CD14-positive monocyte (primary cell): ENCODE measurements around the gene GPANK1. TPM values are rescaled to one million over a fixed set of nuclear protein-coding genes. Genes with fewer than 3 reads are reported as not detected.

Experiments
- DNase-seq, 3 donors: peaks; one replicate each; pipeline ENCODE4 v3.0.0-alpha.2; 2011 to 2022
- H2AFZ ChIP-seq: 2 replicates; pipeline ENCODE4 v1.6.0; 2012; ENCODE audit warnings: mild to moderate bottlenecking, low read depth, low read length, inconsistent platforms; ENCODE audit not compliant: insufficient read depth, poor library complexity, severe bottlenecking
- H3K27ac ChIP-seq, 2 donors: 1 replicate in 1 of 2; 2 replicates in 1 of 2; pipeline ENCODE4 v1.5.1; 2012 to 2013; ENCODE audit warnings: low read length in 2 of 2, control low read depth in 1 of 2, inconsistent platforms in 1 of 2, low read depth in 1 of 2, mild to moderate bottlenecking in 1 of 2
- H3K27me3 ChIP-seq, 2 donors: one replicate each; pipeline versions ENCODE4 v1.6.0 to v1.6.1; 2011 to 2013; ENCODE audit warnings: low read length in 2 of 2; ENCODE audit not compliant: control insufficient read depth in 2 of 2, insufficient read depth in 2 of 2
- H3K36me3 ChIP-seq, 2 donors: replicated peaks in 1 of 2; 1 replicate in 1 of 2; 2 replicates in 1 of 2; pipeline versions ENCODE4 v1.5.1 to v1.6.1; 2012 to 2013; ENCODE audit warnings: low read length in 2 of 2, control low read depth in 1 of 2, inconsistent platforms in 1 of 2, mild to moderate bottlenecking in 1 of 2; ENCODE audit not compliant: insufficient read depth in 2 of 2, control insufficient read depth in 1 of 2
- H3K4me1 ChIP-seq, 2 donors: 1 replicate in 1 of 2; 2 replicates in 1 of 2; pipeline versions ENCODE4 v1.5.1 to v1.6.1; 2012 to 2013; ENCODE audit warnings: low read length in 2 of 2, control low read depth in 1 of 2, inconsistent platforms in 1 of 2, mild to moderate bottlenecking in 1 of 2, moderate library complexity in 1 of 2; ENCODE audit not compliant: insufficient read depth in 2 of 2, control insufficient read depth in 1 of 2
- H3K4me2 ChIP-seq: replicated peaks from 2 replicates; pipeline ENCODE3; 2012; ENCODE audit warnings: low read length, moderate library complexity, mild to moderate bottlenecking; ENCODE audit not compliant: poor library complexity, severe bottlenecking; ENCODE audit errors: extremely low read depth
- H3K4me3 ChIP-seq, 3 experiments: fragments of 200-600 bp in 1 of 3; sonication (generic) in 1 of 3; replicated peaks in 1 of 3; 1 replicate in 2 of 3; 2 replicates in 1 of 3; pipeline ENCODE4 v1.5.1; 2011 to 2013; ENCODE audit warnings: low read length in 3 of 3, mild to moderate bottlenecking in 3 of 3, control low read depth in 2 of 3, low read depth in 2 of 3, inconsistent platforms in 1 of 3, moderate library complexity in 1 of 3
- H3K79me2 ChIP-seq: 2 replicates; pipeline ENCODE4 v1.6.0; 2012; ENCODE audit warnings: mild to moderate bottlenecking, control low read depth, inconsistent platforms, low read length, moderate library complexity; ENCODE audit not compliant: insufficient read depth
- H3K9ac ChIP-seq: 2 replicates; pipeline ENCODE4 v1.6.0; 2017; ENCODE audit warnings: low read length, mild to moderate bottlenecking; ENCODE audit not compliant: insufficient read depth, poor library complexity, severe bottlenecking
- H3K9me3 ChIP-seq, 2 donors: replicated peaks in 1 of 2; 1 replicate in 1 of 2; 2 replicates in 1 of 2; pipeline versions ENCODE4 v1.5.1 to v1.6.1; 2012 to 2013; ENCODE audit warnings: low read length in 2 of 2, control low read depth in 1 of 2; ENCODE audit not compliant: control insufficient read depth in 1 of 2, insufficient read depth in 1 of 2
- H4K20me1 ChIP-seq: 2 replicates; pipeline ENCODE4 v1.6.0; 2012; ENCODE audit warnings: mild to moderate bottlenecking, low read length, control low read depth, moderate library complexity; ENCODE audit not compliant: insufficient read depth
- H3K27ac Mint-ChIP-seq, 7 donors: one replicate each; pipeline ENCODE4 v1.8.0; 2020; ENCODE audit warnings: mild to moderate bottlenecking in 7 of 7, mixed read lengths in 7 of 7, moderate library complexity in 6 of 7, inconsistent platforms in 2 of 7
- H3K27me3 Mint-ChIP-seq, 3 donors: one replicate each; pipeline ENCODE4 v1.8.0; 2021 to 2022; ENCODE audit warnings: low read depth in 3 of 3, mild to moderate bottlenecking in 3 of 3, mixed read lengths in 3 of 3, moderate library complexity in 3 of 3, inconsistent platforms in 1 of 3
- H3K36me3 Mint-ChIP-seq, 2 donors: one replicate each; pipeline ENCODE4 v1.8.0; 2020; ENCODE audit warnings: mixed read lengths in 2 of 2, inconsistent platforms in 1 of 2, mild to moderate bottlenecking in 1 of 2
- H3K4me1 Mint-ChIP-seq: one replicate; pipeline ENCODE4 v1.8.0; 2020; ENCODE audit warnings: mild to moderate bottlenecking, mixed read lengths
- H3K4me3 Mint-ChIP-seq, 2 donors: one replicate each; pipeline ENCODE4 v1.8.0; 2020; ENCODE audit warnings: mild to moderate bottlenecking in 2 of 2, mixed read lengths in 2 of 2, moderate library complexity in 1 of 2
- H3K9me3 Mint-ChIP-seq, 7 donors: one replicate each; pipeline ENCODE4 v1.8.0; 2020 to 2022; ENCODE audit warnings: mixed read lengths in 7 of 7, mild to moderate bottlenecking in 6 of 7, moderate library complexity in 6 of 7, inconsistent platforms in 2 of 7
- WGBS: methylation state at CpG from one replicate; pipeline ENCODE4 v1.1.5; 2013; ENCODE audit warnings: missing lambda C conversion rate; ENCODE audit not compliant: insufficient coverage; 5-methylcytosine and 5-hydroxymethylcytosine counted together
- intact Hi-C, 2 donors: fragments of 100-400 bp; cut with micrococcal nuclease; formaldehyde crosslinking; loops; one replicate each; pipeline versions ENCODE4 v1.15.0 to v1.15.1; 2023
- polyA plus RNA-seq, 3 donors: library from polyadenylated mRNA; depleted of rRNA in 1 of 3; unstranded in 2 of 3; stranded (reverse) in 1 of 3; fragments of 300-500 nt in 2 of 3; fragments of >200 nt in 1 of 3; fragmentation: Illumina TruSeq in 2 of 3; gene quantifications; 1 replicate in 2 of 3; 2 replicates in 1 of 3; pipeline ENCODE4 v1.2.3, GENCODE V29; 2012 to 2021
- TF ChIP-seq, protein P1 (sequence below): fragments of 200-600 bp; IDR thresholded peaks from one replicate; pipeline ENCODE4 v1.8.0; 2022; ENCODE audit warnings: antibody characterized with exemption, mild to moderate bottlenecking

The GPANK1 gene
- polyA plus RNA-seq, 3 donors, result 10.8 to 13.9 (median 12.0) TPM

DNA sequence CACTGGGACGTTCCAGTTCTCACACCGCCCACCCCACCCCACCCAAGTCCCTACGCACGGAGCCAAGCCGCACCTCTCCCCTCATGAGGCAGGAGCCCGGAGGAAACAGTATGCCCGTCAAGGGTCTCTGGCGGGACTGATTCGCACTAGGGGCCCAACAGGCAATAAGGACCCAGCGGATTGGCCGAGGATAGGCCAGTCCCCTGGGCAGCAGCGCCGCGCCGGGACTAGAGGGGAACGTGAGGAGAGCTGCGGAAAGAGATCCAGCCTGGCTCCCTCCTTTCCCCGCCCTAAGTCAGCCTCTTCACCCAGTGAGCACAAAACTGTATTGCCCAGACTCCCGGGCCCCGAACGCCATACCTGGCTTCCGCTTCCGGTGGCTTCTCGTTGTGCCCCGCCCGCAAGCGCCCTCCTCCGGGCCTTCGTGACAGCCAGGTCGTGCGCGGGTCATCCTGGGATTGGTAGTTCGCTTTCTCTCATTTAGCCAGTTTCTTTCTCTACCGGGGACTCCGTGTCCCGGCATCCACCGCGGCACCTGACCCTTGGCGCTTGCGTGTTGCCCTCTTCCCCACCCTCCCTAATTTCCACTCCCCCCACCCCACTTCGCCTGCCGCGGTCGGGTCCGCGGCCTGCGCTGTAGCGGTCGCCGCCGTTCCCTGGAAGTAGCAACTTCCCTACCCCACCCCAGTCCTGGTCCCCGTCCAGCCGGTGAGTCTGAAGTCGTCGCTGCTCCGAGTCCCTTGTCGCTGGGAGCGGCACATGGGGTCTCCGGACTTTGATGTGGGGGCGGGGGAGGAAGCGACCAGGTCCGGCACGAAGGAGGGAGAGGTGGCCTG is 922 bp upstream of the GPANK1 start, which contains the start of gene CSNK2B:
CSNK2B (plus strand) TSS at position 580 of the 836 bp plus-strand sequence. CDS start 752 bp downstream, outside the sequence.
- Mint-ChIP-seq H3K27ac (peak within 1 kb of the TSS; percentile 96 to 98 (median 98)), H3K4me3 (peak within 1 kb of the TSS; percentile 93 to 98), H3K36me3 (peaks cover 59 to 75% of the 10 kb centered on the region in 2 donors), H3K9me3 (no peaks in the 10 kb centered on the region), H3K4me1 (peaks cover 53% of the 10 kb centered on the region), H3K27me3 (peaks cover 0 to 1% (median 0%) of the 10 kb centered on the region in 3 donors)
- peak within 1 kb of the TSS; percentile 81 for H2AFZ ChIP-seq
- peaks cover 6% of the 10 kb centered on the region for H4K20me1 ChIP-seq
- H3K36me3 ChIP-seq, result peaks cover 44 to 62% of the 10 kb centered on the region in 2 donors
- intact Hi-C loops, result loop anchor here (1.0 to 5.0 kb wide), 6 partner anchors 13 to 292 kb away; partner anchors contain the start of genes BAG6 (in 2 of the 2), ABHD16A (in 1 of the 2), CLIC1 (in 1 of the 2) and DDX39B (in 1 of the 2)
- peaks cover 48 to 60% of the 10 kb centered on the region in 2 donors for H3K4me1 ChIP-seq
- H3K9ac ChIP-seq, result peak within 1 kb of the TSS; percentile 88
- H3K4me3 ChIP-seq, result peak within 1 kb of the TSS; percentile 87 to 94 (median 90)
- peak; percentile 96 to 97 (median 96) for DNase-seq
- WGBS, result under 1% methylated on average over 33 of the region's 63 CpGs
- peaks cover 72% of the 10 kb centered on the region for H3K79me2 ChIP-seq
- peak within 1 kb of the TSS; percentile 97 for H3K4me2 ChIP-seq
- TF ChIP-seq, protein P1, sequence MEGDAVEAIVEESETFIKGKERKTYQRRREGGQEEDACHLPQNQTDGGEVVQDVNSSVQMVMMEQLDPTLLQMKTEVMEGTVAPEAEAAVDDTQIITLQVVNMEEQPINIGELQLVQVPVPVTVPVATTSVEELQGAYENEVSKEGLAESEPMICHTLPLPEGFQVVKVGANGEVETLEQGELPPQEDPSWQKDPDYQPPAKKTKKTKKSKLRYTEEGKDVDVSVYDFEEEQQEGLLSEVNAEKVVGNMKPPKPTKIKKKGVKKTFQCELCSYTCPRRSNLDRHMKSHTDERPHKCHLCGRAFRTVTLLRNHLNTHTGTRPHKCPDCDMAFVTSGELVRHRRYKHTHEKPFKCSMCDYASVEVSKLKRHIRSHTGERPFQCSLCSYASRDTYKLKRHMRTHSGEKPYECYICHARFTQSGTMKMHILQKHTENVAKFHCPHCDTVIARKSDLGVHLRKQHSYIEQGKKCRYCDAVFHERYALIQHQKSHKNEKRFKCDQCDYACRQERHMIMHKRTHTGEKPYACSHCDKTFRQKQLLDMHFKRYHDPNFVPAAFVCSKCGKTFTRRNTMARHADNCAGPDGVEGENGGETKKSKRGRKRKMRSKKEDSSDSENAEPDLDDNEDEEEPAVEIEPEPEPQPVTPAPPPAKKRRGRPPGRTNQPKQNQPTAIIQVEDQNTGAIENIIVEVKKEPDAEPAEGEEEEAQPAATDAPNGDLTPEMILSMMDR, result no peak
- H3K9me3 ChIP-seq, result no peaks in the 10 kb centered on the region
- no peaks in the 10 kb centered on the region for H3K27me3 ChIP-seq
- peak within 1 kb of the TSS; percentile 93 to 95 for H3K27ac ChIP-seq

DNA sequence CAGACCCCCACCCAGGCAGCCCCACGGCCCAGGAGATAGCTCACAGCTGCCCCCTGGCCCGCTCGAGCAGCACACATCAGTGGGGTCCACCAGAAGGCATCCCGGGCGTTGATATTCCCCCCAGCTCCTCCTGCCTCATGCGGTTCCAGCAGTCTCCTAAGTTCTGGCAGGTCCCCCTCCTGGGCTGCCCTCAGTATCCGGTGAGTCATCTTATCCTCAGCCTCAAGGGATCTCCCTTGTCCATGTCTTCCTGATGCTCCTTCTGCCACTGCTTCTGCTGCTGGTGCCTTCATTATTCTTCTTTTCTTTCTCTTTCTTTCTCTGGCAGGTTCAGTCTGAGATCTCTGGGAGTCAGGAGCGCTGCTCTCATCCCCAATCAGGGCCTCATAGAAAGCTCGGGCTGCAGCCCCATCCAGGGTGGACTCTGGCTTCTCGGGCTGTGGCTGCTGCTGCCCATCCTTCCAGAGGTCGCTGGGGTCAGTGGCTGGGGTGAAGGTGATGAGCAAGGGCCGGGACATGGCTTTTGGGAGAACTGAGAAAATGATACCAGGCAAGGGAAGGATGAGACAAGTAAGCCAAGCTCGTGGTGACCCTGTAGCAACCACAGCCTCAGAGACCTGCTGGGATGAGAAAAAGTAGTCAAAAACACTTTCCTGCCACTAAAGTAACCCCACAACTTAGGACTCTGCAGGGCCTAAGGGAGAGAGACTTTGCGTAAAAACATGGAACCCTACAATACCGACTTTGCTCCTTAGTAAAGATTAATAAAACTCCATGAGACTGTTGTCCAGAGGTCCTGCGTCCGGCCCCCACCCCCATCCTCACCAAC is 622 bp downstream of the GPANK1 start:
- H3K27ac Mint-ChIP-seq, result peak overlapping the region; percentile 96 to 98 (median 98)
- no peaks in the 10 kb centered on the region for H3K27me3 ChIP-seq
- H3K4me1 Mint-ChIP-seq, result peaks cover 63% of the 10 kb centered on the region
- H3K4me1 ChIP-seq, result peaks cover 59 to 73% of the 10 kb centered on the region in 2 donors
- no peaks in the 10 kb centered on the region for H3K9me3 ChIP-seq
- peaks cover 28 to 47% of the 10 kb centered on the region in 2 donors for H3K36me3 ChIP-seq
- H3K36me3 Mint-ChIP-seq, result peaks cover 43 to 60% of the 10 kb centered on the region in 2 donors
- H3K9me3 Mint-ChIP-seq, result no peaks in the 10 kb centered on the region
- peak overlapping the region; percentile 93 to 95 for H3K27ac ChIP-seq
- DNase-seq, result peak in 2 of 3 donors; percentile 14 to 67
- peaks cover 0 to 1% (median 0%) of the 10 kb centered on the region in 3 donors for H3K27me3 Mint-ChIP-seq
- peak overlapping the region; percentile 97 for H3K4me2 ChIP-seq
- TF ChIP-seq, protein P1, result no peak
- H3K4me3 Mint-ChIP-seq, result peak overlapping the region; percentile 93 to 98
- H3K79me2 ChIP-seq, result peaks cover 81% of the 10 kb centered on the region
- H2AFZ ChIP-seq, result peak overlapping the region; percentile 81
- WGBS, result 42% methylated on average over 13 of the region's 17 CpGs
- peaks cover 7% of the 10 kb centered on the region for H4K20me1 ChIP-seq
- peak overlapping the region; percentile 87 to 94 (median 90) for H3K4me3 ChIP-seq
- intact Hi-C loops, result loop anchor here in 1 of 2 donors (5.0 kb wide), 1 partner anchor 117 kb away; the partner anchor contains the start of genes ATP6V1G2 and NFKBIL1
- H3K9ac ChIP-seq, result peak overlapping the region; percentile 88
